Stimulated activated CD4-positive, alpha-beta T cell treated with anti-CD3 and anti-CD28 coated beads, Interleukin-15, amount 100 ng/mL, for 48 hours (primary cell): ENCODE data around the gene SPATA13.

Experiments
- DNase-seq, 2 donors: peaks; one replicate each; pipeline ENCODE4 v3.0.0-alpha.2; 2020; ENCODE audit warnings: low read depth in 2 of 2

Gene SPATA13

DNA sequence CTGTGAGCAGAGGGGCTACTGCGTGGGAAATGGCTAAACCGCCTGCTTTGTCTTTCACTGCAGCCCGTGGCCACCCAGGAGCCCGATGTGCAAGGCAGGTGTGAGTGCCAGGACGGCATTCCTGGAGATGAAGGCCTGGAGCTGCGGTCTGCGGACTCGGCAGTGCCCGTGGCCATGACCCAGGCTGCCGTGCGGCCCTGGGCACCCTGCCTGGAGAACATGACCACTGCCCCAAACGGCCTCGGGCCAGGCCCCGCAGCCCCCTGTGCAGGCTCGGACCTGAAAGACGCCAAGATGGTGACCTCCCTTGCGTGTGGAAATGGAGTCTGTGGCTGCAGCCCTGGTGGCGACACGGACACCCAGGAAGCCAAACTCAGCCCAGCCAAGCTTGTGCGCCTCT, 62.2 kb downstream of the SPATA13 start:
- no peak for DNase-seq

DNA sequence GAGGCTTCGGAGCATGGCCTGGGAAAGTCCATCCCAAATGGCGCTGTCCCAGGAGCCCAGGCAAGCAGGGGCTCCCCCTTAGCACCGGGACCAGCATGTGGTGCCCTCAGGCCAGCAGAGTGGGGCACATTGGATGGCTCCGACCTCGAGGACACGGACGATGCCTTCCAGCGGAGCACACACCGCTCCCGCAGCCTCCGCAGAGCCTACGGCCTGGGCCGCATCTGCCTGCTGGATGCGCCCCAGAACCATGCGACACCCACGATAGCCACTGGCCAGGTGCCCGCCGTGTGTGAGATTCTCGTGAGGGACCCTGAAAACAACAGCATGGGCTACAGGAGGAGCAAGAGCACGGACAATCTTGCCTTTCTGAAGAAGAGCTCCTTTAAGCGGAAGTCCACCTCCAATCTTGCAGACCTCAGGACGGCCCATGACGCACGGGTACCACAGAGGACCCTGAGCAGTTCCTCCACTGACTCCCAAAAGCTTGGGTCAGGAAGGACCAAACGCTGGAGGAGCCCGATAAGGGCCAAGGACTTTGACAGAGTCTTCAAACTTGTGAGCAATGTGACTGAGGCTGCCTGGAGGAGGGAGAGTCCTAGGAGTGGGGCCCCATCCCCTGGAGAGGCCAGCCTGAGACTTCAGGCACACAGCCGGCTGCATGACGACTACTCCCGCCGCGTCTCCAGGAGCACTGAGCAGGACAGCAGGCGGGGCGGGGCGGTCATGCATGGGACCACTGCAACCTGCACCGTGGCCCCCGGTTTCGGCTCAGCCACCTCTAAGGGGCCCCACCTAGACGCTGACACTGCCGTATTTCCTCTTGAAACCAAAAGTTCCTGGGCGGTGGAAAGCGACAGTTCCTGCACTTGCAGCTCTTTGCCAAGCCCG, 63.1 kb downstream of the SPATA13 start:
- no peak for DNase-seq

DNA sequence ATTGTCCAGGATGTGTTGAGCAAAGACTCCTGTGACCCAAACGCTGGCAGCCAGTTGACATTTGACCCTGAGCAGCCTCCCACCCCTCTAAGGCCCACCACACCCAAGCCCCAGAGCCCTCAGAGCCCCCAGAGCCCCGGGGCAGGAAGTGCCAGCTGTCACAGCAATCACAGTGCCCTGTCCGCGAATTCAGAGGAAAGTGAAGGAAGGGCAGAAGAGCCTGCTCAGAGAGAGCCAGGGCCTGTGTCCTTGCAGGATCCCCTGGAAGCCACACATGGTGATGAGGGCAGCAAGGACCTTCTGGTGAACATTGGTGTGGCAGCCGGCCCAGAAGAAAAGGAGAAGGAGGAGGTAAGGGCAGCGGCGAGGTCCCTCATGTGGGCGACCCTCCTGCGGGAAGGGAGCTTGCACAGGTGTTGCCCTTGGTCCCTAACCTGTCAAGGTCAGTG, 63.7 kb downstream of the SPATA13 start:
- no peak for DNase-seq

DNA sequence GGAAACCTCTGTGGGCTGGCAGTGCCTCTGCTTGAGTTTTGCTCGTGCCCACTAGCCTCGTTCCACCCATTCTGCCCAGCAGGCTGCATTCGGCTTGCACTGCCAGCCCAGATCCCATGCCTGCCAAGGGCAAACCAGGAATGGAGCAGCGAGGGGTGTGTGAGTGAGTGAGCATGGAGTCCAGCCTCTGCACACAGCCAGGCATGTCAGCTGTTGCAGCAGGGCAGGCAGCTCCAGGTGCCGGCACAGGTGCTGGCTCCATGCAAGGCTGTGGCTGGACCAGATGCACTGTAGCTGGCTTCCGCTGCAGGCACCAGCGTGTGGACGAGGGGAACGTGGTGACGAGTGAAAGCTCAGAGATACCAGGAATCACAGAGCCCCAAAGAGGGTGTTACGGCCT, 64.5 kb downstream of the SPATA13 start:
- no peak for DNase-seq

DNA sequence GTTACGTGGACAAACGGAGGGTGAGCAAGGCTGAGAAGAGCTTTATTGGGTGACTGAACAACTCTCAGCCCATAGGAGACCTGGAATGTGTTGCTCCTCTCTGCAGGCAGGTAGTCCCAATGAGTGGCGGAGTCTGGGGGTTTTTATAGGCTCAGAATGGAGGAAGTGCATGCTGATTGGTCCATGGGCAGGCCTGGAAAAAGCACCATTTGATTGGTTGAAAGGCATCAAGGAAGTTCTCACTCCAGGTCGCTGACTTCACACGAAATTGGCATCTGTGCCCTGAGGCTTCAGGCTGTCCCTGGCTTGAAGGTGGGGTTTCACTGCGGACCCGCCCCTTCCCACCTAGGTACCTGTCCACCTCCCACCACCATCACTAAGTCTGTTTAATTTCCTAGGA, 65.4 kb downstream of the SPATA13 start:
- DNase-seq: no peak

DNA sequence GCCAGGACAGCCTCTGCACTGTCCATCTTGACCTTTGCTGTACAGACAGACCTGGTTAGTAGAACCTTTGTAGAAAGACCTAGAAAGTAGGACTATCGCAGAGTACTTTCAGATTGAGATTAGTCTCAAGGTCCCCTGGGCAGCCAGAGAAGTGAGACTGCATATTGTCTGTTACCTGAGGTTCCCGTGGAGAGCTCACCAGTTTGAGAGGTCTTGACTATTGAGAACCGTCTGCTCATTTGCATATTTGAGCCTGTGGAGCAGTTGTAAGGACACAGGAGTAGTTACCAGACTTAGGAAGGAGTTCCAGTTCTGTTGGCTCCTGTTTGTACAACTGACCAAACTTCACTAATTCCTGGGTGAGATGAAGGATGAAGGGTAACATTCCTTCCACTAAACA, 66.2 kb downstream of the SPATA13 start:
- no peak for DNase-seq

DNA sequence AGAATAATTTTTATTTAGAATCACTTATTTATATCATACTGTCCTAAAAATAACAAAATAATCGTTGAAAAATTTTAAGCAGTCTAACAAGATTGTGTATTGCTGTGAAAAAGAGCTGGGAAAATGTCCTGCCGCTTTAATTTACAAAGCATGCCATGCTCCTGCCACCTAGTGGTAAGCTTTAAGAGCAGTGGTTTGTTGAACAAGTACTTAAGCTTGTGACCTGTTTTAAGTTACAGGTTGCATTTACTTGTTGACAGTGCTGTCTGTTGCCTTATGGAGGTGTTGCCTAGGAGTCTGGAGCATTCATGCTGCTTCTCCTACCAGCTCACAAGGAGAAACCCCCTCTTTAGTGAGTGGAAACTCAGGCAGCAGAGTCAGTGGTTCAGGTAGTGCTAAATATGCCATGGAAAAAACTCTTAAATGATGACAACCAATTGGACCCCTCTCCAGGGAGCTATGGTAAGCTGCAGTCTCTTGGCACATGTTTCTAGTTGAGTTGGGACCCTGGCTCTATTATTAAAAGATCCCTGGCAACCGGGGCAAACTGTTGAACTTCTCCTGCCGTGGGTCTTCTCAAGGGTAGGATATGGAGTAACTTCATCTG, 68.4 kb downstream of the SPATA13 start:
- no peak for DNase-seq

DNA sequence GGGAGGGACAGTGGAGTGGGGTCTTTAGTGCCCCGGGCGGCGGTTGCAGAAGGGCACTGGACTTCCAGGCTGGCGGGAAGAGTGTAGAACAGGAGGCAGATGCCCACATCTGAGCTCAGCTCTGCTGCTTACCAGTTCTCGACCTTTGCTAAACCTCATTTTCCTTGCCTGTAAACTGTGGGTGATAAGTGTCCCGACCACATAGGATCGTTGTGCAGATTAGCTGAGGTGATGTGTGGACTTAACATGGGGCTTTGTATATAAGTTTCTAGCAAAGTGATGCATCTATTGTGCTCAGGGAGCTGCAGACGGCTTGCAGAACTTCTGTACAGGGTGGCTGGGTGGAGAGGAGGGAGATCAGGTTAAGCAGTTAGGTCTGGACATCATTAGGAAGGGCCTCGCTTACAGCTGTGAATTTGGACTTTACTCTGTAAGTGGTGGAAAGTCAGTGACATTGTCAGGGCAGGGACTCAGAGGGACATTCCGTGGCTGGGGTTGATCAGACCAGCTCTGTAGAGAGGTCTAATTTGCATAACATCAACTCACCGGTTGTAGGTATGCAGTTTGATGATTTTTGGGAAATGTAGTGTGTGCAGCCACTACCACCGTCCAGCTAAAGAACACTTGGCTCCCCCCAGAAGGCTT, 70.0 kb downstream of the SPATA13 start:
- DNase-seq: no peak

DNA sequence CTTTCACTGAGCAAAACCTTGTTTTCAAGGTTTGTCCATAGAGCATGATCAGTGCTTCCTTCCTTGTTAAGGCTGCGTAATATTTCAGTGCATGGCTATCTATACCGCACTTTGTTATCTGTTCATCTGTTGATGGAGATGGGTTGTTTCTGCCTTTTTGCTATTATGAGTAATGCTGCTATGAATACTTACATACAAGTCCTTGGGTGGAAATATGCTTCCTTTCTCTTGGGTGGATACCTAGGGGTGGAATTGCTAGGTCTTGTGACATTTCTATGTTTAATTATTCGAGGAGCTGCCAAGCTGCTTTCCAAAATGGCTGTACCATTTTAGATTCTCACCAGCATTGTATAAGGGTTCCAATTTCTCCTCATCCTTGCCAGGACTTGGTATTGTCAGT, 70.9 kb downstream of the SPATA13 start:
- no peak for DNase-seq

DNA sequence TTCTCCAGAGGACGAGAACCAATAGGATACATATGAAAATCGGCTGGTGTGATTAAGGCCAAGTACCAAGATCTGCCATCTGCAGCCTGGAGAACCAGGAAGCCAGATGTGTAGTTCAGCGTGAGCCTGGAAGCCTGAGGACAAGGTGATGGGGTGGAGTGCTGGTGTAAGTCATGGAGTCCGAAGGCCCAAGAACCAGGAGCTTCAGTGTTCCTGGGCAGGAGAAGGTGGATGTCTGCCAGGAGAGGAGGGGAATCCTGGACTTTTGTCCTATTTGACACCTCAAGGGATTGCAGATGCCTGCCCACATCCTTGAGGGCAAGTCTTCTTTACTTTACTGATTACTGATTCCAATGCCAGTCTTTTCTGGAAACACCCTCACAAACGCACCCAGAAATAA, 71.5 kb downstream of the SPATA13 start:
- no peak for DNase-seq

DNA sequence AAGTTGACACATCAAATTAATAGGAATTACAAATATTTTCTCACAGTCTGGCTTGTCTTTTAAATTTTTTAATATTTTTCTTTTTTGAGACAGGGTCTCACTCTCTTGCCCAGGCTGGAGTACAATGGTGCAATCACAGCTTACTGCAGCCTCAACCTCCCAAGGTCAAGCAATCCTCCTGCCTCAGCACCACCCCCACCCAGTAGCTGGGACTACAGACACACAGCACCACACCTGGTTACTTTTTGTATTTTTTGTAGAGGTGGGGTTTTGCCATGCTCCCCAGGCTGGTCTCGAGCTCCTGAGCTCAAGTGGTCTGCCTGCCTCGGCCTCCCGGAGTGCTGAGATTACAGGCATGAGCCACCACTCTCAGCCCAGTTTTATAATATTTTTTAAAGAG, 72.0 kb downstream of the SPATA13 start:
- DNase-seq: no peak

DNA sequence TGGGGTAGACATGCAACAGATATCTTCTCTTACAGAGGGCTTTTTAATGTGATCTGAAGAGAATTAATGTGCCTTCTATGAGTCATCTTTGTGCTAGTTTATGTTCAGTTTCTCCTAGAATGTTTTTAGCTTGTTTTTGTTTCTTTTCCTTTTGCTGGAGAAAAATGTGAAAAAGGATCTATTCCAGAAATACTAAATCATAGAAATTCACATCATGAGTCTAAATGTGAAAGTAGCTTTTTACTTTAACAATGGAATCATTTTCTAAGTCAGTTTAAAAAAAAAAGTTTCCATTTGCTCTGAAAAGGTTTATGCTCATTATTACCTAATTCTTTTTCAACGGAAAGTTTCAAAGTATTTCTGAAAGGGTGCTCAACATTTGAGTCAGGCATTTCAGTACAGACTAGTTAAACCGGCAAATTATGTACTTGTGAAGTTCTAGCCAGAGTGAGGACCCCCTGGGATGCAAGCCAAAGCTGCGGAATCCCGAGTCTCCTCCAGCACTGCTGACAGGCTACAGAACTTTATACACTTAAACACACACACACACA, 72.9 kb downstream of the SPATA13 start:
- DNase-seq: no peak

DNA sequence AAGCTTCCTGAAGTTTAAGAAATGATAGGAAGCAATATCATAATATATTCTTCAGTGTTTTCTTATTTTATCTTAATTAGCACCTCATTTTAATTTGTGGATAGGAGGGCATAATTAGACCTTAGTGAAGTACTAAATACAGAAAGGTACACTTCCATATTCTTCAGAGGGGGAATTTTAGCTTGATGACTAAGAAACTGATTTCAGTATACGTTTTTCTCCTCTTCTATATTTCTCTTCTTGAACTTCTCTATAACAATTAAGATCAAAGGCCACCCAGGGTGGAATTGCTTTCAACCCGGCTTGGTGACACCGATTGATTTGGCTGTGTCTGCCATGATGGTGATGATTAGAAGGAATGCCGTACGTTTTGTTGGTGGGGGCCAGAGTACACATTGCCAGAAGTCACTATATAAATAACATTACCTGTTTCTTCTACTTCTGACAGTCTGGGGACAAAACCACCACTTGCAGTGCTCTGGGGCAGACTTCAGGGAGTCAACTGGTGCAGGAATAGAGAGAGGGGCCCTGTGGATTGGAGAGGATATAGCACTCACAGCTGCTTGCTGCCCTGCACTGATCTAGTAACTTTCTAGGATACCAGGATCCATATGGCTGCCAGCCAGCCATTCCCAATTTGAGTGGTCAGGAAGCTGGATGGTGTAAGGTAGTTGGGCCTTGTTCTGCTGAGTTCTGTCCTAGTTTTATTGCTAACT, 73.8 kb downstream of the SPATA13 start:
- no peak for DNase-seq

DNA sequence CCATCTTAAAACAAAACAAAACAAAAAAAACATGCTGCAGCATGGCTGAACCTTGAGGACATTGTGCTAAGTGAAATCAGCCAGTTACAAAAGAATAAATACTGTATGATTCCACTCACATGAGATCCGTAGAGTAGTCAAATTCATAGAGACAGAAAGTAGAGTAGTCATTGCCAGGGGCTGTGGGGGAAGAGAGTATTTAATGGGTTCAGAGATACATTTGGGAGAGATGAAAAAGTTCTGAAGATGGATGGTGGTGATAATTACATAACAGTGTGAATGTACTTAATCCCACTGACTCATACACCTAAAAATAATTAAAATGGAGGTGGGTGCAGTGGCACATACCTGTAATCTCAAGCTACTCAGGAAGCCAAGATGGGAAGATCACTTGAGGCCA, 76.8 kb downstream of the SPATA13 start:
- no peak for DNase-seq

DNA sequence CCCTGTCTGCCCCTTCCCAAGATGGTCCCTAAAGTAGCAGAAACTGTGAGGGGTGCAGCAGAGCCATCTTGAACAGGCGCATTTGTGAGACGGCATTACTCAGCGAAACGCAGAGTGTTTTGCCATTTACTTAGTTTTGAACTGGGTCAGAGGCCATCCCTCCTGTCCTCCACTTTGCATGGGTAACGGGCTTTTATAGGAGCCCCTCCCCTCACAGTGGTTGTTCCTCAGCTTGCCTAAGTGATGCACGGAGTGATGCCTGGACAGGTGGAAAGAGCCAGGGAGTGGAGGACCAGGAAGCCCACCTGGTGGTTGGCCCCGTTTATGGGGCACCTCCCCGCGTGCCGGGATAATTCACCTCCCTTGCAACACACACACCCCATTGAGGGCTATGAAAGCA, 80.8 kb downstream of the SPATA13 start:
- no peak for DNase-seq

DNA sequence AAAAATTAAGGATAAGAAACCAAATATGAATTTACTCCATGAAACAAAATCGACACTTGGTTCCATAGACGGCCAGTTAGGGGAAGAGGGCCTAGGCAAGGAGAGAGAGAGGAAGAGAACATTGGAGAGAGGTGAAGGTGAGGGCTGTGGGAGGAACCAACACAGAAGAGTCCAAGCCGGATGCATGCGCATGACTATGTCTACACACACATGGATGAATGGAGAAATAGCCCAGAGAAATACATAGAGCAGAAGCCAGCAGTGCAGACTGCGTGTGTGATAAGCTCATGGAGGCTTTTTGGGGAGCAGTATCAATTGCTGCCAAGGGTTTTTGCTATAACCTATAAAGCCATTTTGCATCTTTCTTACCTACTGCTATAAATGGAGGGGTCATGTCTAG, 81.6 kb downstream of the SPATA13 start:
- no peak for DNase-seq

DNA sequence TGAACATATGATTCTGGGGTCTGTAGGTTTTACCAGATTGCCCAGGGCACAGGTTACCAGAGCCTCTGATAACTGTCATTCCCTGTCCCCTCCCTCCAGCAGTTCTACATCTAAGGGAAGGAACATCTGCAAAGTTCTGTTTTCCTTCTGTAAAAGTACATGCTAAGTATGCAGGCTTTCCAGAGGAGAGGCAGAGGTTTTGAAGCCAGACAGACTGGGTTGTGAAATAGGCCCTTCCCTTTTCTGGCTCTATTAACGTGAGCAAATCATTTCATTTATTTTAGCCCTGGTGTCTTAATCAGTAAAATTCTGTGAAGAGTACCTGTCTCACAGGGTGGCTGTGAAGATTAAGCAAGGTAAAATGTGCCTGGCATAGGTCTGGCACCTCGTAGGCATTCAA, 82.8 kb downstream of the SPATA13 start:
- no peak for DNase-seq

DNA sequence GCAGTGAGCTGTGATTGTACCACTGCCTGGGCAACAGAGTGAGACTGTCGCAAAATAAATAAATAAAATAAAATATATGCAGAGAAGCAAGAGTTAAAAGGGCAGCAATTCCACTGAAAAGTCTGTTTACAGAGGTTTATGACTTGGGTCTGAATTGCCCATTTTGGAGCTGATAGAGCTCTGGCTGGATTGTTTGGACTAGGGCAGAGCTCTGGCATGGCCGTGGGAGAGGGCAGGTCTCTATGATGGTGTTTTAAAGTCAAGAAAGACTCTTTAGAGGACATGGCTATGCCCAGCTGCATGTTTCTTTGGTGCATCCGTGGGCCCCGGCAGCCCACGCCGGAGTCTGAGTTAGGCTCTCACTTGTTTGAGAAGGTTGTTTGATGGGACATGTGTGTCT, 84.3 kb downstream of the SPATA13 start:
- DNase-seq: no peak

DNA sequence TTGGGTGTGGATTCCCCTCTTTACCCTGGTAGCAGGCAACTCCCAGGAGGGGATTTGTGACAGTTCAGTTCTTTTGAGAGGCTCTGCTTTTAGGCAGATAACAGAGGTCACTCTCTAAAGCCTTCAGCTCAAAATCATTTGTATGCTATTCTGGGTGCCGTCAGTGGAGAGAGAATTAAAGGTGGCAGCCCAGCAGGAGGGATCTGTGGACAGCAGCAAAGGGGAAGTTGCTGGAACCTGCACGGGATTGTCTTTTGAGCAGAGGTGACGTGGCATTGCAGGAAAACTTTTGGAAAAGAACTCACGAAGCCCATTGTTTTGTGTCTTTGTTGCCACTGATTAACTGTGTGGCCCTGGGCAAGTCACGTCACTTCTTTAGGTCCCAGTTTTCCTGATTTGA, 86.5 kb downstream of the SPATA13 start:
- DNase-seq: no peak

DNA sequence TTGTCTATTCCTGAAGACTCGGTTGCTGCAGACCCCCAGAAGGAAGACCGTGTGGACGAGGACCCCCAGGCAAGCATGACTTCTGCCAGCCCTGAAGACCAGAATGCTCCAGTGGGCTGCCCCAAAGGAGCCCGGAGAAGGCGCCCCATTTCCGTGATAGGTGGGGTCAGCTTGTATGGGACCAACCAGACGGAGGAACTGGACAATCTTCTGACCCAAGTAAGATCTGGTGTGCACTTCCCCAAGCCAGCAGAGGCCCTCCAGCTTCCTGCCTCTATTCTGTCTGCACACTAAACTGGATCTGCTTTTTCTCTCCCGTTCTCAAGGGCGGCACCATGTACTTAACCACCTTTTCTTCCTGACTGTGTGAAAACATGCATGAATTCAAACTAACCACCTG, 89.1 kb downstream of the SPATA13 start:
- DNase-seq: no peak

DNA sequence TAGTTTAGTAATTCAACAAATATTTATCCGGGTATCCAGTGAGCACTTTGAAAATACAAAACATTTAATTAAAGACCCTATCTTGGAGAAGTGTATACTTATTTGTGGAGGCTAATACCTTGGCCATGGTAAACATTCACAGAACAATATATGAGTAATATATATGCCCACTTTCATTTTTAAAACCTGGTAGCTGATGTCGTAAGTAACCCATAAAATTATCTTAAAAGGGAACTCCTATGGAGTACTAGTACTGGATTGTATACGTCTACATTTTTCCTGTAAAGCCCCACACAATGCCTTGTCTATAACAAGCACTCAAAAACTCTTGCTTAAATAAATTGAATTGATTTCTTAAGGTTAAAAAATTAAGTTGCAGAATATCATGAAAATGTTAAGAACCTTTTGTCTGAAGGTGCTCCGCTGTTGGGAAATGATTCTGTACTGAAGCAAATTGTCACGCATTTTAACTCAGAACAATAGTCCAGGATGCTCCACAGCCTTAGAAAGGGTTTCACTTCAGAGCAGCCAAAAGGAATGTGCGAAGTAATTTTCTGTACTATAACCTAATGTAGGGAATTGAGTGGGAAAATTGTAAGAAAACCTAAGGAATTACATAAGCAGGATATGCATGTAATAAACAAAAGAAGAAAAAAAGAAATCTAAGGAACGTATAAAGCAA, 90.0 kb downstream of the SPATA13 start:
- DNase-seq: no peak
